GM21515 (cell line): ENCODE data around the gene DNAJB12.
"Not testable (repeated sequence)": the region's sequence is repeated elsewhere in the genome, so short reads cannot be mapped to it uniquely, and the experiment has no call there.

Experiments
- ATAC-seq: cut with Tn5 transposase; IDR thresholded peaks from one replicate; pipeline ENCODE4 v1.9.1; 2021; ENCODE audit not compliant: unreplicated experiment

Gene DNAJB12

DNA sequence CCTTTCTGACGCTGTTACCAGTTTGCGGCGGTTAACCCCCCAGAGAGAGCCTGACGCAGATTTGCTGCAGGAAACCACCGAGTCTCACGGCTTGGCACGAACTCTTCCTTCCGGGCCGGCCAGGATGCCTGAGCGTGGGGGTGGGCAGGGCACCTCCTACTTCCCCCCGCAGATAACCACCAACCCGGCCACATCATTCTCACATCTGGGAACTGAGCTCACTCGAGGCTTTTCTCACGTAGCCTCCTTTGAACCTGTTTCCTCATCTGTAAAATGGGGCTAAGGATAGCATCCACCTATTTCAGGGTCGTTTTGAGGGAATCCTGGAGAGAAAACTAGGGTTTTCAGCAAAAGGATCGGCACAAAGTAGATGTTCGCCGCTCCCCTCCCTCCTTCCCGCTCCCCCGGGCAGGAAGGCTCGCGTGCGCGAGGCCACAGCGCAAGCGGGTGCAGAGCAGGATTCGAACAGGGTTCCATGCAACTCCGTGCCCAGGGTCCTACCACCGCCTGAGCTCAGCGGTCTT, 57.4 kb downstream of the DNAJB12 start:
- ATAC-seq: peak; percentile 57

DNA sequence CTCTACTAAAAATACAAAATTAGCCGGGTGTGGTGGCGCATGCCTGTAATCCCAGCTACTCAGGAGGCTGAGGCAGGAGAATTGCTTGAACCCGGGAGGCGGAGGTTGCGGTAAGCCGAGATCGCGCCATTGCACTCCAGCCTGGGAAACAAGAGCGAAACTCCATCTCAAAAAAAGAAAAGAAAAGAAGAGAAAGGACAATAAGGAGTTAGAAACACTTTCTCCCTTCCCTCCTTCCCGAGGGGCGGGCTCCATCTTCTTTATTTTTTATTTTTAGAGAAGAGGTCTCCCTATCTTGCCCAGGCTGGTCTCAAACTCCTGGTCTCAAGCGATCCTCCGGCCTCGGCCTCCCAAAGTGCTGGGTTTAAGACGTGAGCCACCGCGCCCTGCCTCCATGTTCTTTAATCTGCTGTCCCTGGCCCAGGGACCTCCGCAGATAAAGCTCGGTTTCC, 57.9 kb downstream of the DNAJB12 start:
- ATAC-seq: not testable (repeated sequence)

DNA sequence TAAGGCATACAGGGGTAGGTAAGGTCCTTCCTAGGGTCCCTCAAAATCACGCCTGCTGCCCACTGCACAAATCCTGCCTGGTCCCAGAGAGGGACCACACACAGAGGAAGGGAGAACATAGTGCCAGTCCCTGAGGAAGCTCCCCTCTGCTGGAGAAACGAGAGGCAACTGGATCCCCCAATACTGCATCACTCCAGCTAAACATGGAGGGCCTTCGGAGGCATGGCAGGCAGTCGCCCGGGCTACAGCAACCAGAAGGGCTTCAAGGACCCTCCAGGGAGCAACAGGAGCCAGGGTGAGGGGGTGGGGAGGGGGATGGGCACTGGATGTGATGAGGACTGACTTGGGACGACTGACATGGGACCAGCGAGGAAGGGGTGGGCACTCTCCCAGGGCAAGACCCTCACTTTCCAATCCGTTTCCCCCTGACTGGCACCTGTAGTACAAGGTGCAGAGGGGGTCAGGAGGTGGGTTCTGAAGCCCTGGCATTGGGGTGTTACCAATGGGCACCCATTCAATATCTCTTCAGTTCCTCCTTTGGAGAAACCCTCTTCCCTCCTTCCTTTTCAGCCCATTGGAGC, 59.3 kb downstream of the DNAJB12 start:
- no peak for ATAC-seq

GRCh38 chr10:72292223-72292691, 62.5 kb downstream of the DNAJB12 start:
- ATAC-seq: no peak

DNA sequence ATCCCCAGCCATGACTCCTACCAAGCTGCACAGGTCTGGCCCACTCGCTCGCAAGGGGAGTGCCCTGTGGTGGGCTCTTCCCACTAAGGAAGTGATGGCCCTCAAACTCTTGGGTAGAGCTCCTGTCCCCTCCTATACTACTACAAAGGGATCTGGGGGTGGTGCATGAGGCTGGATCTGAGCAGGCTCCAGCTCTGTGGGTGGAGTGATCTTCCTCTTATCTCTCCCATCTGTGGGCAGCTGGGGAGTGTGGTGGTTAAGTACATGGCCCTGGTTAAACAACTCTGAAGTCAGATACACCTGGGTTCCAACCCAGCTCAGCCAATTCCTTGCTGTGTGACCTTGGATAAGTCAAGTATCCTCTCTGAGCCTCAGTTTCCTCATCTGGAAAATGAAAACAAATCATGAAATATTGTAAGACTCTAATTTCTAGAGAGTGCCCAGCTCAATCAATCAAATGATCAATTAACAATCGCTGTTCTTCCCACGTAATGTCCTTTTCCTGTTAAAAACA, 63.6 kb downstream of the DNAJB12 start:
- ATAC-seq: no peak

- no peak for ATAC-seq
Observed at GRCh38 chr10:72285972-72286521, 68.7 kb downstream of the DNAJB12 start.

GRCh38 chr10:72283131-72283530, 71.6 kb downstream of the DNAJB12 start:
- no peak for ATAC-seq
